Measurements from ENCODE around the gene RNF212B.
"Not testable (repeated sequence)": the region's sequence is repeated elsewhere in the genome, so short reads cannot be mapped to it uniquely, and the experiment has no call there.

Gene RNF212B

DNA sequence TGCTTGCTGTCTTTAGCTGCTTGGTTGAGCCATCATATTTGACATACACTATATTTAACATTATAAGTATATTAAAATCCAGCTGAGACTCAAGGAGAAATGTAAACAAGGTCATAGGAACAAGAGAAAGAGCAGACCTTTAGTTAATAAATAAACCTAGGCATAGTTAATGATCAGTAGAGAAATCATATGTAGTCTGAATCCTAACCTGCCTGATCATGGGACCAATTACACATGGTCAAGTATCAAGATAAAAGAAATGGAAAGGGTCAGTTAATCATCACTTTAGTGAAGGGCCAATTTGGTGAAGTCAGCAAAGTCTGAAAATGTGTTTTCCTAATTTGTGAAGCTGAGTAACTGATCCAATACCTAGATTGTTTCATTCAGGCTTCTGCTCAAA lies 7.5 kb downstream of the RNF212B start:
- DNase-seq: no peak

DNA sequence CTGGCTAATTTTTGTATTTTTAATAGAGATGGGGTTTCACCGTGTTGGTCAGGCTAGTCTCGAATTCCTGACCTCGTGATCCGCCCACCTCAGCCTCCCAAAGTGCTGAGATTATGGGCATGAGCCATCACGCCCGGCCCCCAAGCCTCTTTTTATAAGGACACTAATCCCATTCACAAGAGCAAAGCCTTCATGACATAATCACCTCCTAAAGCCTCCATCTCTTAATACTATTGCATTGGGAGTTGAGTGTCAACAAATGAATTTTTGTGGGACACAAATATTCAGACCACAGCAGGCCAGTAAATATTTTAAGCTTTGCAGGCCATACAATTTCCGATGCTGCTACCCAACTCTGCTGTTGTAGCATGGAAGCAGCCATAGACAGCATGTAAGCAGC lies 10.9 kb downstream of the RNF212B start:
- no peak for DNase-seq

DNA sequence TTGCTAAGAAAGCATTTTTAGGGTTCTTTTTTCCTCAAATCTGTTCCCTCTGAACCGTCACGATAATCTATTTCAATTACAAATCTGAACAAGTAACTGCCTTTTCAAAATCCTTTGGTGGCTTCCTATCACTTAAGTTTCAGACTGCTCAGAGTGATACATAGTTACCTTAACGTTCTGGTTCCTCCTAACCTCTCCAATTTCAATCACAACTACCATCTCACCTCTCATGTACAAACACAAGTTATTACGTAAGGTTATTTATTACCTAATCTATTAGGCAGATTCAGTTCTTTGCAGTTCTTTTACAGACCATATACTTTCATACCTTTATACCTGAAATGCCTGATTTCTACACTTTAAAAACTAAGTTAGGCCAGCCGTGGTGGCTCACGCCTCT lies 12.1 kb downstream of the RNF212B start:
- no peak for DNase-seq

GRCh38 chr14:23252006-23252405 lies 14.3 kb downstream of the RNF212B start:
- DNase-seq: no peak

GRCh38 chr14:23252420-23253333 lies 14.9 kb downstream of the RNF212B start:
- no peak for DNase-seq

DNA sequence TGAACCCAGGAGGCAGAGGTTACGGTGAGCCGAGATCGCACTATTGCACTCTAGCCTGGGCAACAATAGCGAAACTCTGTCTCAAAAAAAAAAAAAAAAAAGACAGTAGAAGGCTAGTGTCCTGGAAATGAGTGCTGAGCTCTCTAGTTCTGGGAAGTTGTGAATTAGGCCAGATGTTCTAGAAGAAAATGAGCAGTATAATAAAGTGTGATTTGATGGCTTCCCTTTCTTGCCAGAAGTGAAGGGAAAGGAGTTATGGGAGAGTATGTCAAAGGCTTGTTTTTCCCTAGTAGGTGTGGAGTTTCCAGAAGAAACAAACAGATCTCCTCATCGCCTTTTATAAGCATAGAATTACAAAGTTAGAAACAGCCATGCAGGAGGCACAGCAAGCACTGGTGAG lies 20.5 kb downstream of the RNF212B start:
- DNase-seq: no peak

DNA sequence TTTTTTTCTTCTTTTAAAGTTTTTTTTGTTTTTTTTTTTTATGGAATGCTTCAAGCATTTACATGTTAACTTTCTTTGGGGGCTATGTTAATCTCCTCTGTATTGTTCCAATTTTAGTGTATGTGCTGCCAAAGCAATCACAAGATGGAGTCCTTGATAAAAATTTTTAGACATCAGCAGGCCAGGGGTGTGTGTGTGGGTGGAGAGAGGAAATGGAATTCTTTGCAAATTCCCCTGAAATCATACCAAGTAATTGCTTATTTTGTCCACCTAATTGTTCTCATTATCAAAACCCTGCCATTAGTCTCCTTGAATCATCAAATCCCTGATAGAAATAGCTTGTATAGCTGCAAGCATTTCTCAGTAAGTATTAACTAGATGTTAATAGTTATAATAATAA lies 21.7 kb downstream of the RNF212B start:
- DNase-seq: no peak

DNA sequence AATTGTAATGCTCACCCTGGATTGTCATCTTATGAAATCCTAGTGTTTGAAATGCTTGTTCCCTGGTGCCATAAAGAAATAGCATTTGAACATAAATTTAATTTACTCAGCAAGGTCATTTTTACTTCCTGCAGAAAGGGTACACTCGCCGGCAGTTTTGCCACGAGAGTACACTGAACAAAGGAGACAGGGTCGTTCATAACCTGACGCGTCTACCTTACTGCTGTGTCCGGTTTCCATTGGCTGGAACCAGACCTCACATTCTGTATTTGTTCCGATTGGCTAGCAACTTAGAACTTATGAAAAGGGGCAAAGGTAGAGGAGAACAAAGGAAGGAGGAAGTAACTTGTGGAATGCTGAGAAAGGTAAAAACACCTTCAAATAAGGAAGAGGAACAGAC lies 23.1 kb downstream of the RNF212B start:
- not testable (repeated sequence) for DNase-seq

- no peak for DNase-seq
Observed at GRCh38 chr14:23269193-23269592, 31.5 kb downstream of the RNF212B start.

- no peak for DNase-seq
Observed at GRCh38 chr14:23275412-23275811, 37.7 kb downstream of the RNF212B start.

- DNase-seq: no peak
Observed at GRCh38 chr14:23277189-23277588, 39.5 kb downstream of the RNF212B start.

DNA sequence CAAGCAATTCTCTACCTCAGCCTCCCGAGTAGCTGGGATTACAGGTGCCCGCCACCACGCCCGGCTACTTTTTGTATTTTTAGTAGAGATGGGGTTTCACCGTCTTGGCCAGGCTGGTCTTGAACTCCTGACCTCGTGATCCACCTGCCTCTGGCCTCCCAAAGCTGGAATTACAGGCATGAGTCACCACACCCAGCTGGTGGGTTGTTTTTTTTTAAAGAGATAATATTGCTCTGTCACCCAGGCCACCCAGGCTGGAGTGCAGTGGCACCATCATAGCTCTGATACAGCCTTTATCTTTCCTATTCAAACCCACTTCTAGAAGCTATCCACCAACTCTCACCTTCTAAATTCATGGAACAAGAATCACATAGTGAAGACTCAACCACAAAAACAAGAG lies 40.2 kb downstream of the RNF212B start:
- DNase-seq: not testable (repeated sequence)

DNA sequence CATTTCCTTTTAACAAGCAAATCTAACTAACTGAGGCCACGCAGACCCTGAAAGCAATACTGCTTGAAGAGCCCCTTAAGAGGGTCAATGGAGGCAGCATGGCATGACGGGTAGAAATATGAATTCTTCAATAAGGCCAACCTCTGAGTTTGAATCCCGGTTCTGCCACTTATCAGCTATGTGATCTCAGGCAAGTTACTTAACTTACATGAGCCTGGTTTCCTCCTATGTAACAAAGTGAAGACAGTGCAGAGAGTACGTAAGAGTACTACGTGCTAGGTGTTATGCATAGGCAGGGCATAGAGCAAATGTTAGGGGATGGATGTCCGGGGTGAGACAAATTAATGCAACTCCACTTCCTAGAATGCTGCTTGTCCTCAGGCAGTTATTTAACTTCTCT lies 43.5 kb downstream of the RNF212B start:
- DNase-seq: no peak

- no peak for DNase-seq
Observed at GRCh38 chr14:23284654-23285529, 47.2 kb downstream of the RNF212B start.

DNA sequence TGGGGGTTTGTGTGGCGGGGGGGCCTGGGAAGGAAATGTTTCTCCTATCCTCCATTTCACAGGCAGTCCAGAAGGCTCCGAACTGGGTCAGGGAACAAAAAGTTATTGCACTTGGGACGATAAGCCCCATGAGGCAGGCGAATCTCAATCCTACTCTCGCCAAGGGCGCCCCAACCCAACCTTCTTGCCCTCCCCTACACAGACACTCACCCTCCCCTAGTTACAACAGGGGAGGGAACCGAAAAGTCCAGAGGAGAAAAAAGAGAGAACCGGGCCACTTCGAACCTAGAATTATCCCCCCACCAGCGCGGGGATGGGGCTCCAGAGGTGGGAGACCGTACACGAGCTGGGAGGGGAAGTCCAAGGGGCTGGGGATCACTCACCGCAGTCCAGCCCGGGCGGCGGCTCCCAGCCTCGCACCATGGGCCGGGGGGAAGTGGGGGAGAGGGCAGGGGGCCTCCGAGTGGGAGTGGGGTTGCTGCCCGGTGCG lies 47.8 kb downstream of the RNF212B start:
- DNase-seq: no peak

GRCh38 chr14:23286020-23286901 lies 48.5 kb downstream of the RNF212B start, which contains the start of gene HOMEZ:
HOMEZ (minus strand) TSS chr14:23286132; CDS start chr14:23285952, 180 bp downstream.
- DNase-seq: peak; percentile 95

DNA sequence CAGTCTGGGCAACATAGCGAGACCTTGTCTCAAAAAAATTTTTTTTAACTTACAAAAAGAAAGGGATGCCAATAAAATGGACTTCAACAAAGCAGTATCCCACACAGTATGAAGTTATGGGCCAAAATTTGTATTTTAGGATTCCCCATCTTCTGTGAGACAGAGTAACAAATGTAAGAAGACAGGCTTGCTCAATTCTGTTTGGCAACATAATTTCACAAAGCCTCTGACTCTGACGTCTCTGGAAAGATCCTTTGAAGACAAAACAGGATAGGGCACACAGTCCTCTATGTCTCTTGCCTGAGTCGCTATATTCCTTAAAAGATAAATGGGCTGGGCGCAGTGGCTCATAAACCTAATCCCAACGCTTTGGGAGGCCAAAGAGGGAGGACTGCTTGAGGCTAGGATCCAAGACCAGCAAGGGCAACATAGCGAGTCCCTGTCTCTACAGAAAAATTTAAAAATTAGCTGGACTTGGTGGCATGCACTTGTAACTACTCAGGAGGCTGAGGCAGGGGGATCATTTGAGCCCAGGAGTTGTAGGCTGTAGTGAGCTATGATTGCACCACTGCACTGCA lies 49.3 kb downstream of the RNF212B start:
- DNase-seq: no peak

DNA sequence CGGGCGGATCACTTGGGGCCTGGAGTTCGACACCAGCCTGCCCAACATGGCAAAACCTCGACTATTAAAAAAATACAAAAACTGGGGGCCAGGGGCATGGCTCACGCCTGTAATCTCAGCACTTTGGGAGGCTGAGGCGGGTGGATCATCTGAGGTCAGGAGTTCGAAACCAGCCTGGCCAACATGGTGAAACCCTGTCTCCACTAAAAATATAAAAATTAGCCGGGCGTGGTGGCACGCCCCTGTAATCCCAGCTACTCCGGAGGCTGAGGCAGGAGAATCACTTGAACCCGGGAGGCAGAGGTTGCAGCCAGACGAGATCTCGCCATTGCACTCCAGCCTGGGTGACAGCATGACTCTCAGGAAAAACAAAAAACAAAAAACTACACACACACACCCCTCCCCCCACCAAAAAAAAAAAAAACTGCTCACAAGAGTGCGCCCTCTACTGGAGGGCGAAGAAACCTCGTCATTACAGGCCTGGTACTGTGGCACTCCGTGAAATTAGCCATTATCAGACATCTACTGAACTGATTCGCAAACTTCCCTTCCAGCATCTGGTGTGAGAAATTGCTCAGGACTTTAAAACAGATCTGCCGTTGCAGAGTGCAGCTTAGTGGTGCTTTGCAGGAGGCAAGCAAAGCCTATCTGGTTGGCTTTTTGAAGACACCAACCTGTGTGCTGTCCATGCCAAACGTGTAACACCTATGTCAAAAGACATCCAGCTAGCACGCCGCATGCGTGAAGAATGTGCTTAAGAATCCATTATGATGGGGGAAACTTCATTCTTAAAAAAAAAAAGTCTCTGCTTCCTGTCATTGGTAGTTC lies 57.2 kb downstream of the RNF212B start:
- peak; percentile 21 for DNase-seq

GRCh38 chr14:23296012-23296777 lies 58.5 kb downstream of the RNF212B start:
- no peak for DNase-seq

- no peak for DNase-seq
Observed at GRCh38 chr14:23297096-23297495, 59.4 kb downstream of the RNF212B start.
